ENCODE measurements around the gene CCL20. TPM values are rescaled to one million over a fixed set of nuclear protein-coding genes. Genes with fewer than 3 reads are reported as not detected.

CCL20 gene
- total RNA-seq, 1 donor from 2014 or later, result 1.0 TPM

Other genes with a start within 250 kb of the CCL20 start
- gene SCYGR2, start 214.9 kb upstream of the CCL20 start, total RNA-seq, result not detected
- not detected for gene SCYGR3, start 199.0 kb upstream of the CCL20 start, total RNA-seq
- not detected for gene SCYGR4, start 196.3 kb upstream of the CCL20 start, total RNA-seq
- not detected for gene SCYGR5, start 147.0 kb upstream of the CCL20 start, total RNA-seq
- gene SLC19A3, start 95.8 kb upstream of the CCL20 start, total RNA-seq, result 87.4 TPM
- gene SCYGR6, start 89.1 kb upstream of the CCL20 start, total RNA-seq, result not detected
- not detected for gene SCYGR7, start 85.5 kb upstream of the CCL20 start, total RNA-seq
- not detected for gene SCYGR8, start 67.9 kb upstream of the CCL20 start, total RNA-seq
- not detected for gene DAW1, start 57.8 kb downstream of the CCL20 start, total RNA-seq